HG02840 (cell line): Measurements from ENCODE around the gene NET1.
"Not testable (repeated sequence)": the region's sequence is repeated elsewhere in the genome, so short reads cannot be mapped to it uniquely, and the experiment has no call there.

Source experiments
- ATAC-seq: cut with Tn5 transposase; IDR thresholded peaks from one replicate; pipeline ENCODE4 v1.9.1; 2021; ENCODE audit warnings: mild to moderate bottlenecking, moderate library complexity, moderate number of reproducible peaks; ENCODE audit not compliant: unreplicated experiment, low FRiP score

NET1 gene

GRCh38 chr10:5412277-5412941, at the start of gene NET1:
Gene NET1 (plus strand): TSS chr10:5412557. CDS start chr10:5412693, 136 bp downstream.
- peak; percentile 97 for ATAC-seq

- no peak for ATAC-seq
Measured at GRCh38 chr10:5362873-5363272, 49.5 kb upstream of the NET1 start.

GRCh38 chr10:5364374-5364773, 48.0 kb upstream of the NET1 start:
- ATAC-seq: no peak

GRCh38 chr10:5364890-5365338, 47.4 kb upstream of the NET1 start, which contains the start of gene UCN3:
Gene UCN3 (plus strand): TSS chr10:5364966. CDS start chr10:5373721, 8,755 bp downstream.
- ATAC-seq: no peak

- ATAC-seq: no peak
Measured at GRCh38 chr10:5365928-5366327, 46.4 kb upstream of the NET1 start.

GRCh38 chr10:5369362-5370158, 42.8 kb upstream of the NET1 start:
- ATAC-seq: no peak

DNA sequence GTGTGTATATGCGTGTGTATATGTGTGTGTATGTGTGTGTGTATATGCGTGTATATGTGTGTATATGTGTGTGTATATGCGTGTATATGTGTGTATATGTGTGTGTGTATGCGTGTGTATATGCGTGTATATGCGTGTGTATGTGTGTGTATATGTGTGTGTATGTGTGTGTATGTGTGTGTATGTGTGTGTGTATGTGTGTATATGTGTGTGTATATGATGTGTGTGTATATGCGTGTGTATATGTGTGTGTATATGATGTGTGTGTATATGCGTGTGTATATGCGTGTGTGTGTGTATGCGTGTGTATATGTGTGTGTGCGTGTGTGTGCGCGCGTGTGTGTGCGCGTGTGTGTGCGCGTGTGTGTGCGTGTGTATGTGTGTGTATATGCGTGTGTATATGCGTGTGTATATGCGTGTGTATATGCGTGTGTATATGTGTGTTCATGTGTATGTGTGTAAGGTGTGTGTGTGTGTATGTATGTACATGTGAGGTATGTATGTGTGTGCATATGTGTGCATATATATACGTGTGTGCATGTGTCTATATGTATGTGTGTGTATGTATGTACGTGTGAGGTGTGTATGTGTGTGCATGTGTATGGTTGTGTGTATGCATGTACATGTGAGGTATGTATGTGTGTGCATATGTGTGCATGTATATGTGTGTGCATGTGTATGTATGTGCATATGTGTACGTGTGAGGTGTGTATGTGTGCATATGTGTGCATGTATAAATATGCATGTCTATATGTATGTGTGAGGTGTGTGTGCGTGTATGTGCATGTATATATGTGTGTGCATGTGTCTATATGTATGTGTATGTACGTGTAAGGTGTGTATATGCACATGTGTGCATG, 41.6 kb upstream of the NET1 start:
- ATAC-seq: no peak

DNA sequence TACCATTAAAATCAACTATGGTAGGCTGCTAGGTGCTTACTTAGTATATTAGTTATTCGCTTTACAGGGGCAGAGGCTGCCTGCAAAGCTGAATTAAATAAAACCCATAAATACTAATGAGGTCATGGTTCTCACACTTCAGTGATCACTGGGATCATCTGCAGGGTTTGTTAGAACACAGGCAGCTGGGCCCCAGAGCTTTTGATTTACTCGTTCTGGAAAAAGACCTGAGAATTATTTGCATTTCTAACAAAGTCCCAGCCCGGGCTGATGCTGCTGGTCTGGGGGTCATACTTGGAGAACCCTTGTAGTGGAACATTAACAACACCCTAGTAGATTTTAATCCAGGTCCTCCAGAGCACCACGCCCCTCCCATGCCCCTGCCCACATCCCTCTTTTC, 39.0 kb upstream of the NET1 start:
- ATAC-seq: no peak

DNA sequence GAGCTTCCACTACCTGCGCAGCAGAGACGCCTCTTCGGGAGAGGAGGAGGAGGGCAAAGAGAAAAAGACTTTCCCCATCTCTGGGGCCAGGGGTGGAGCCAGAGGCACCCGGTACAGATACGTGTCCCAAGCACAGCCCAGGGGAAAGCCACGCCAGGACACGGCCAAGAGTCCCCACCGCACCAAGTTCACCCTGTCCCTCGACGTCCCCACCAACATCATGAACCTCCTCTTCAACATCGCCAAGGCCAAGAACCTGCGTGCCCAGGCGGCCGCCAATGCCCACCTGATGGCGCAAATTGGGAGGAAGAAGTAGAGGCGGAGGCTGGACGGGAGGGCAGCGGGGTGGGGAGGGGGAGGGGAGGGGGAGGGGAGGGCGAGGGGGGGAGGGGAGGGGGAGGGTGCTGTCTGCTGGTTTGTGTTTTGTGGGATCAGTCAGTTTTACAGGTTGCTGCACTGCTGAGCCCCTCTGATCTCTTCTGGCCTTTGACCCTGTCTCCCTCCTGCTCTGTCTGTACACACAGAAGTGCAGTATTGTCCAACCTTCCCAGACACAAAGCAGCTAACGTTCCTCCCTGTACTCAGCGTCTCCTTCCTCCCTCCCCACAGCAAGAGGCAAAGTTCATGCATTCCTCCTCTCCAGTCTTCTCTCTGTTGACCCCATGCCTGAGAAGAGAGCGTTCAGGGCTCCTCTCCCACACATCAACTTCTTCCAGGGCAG, 38.3 kb upstream of the NET1 start:
- ATAC-seq: no peak

- no peak for ATAC-seq
Measured at GRCh38 chr10:5376450-5376849, 35.9 kb upstream of the NET1 start.

GRCh38 chr10:5379202-5379601, 33.2 kb upstream of the NET1 start:
- not testable (repeated sequence) for ATAC-seq

- not testable (repeated sequence) for ATAC-seq
Measured at GRCh38 chr10:5380395-5380794, 32.0 kb upstream of the NET1 start.

DNA sequence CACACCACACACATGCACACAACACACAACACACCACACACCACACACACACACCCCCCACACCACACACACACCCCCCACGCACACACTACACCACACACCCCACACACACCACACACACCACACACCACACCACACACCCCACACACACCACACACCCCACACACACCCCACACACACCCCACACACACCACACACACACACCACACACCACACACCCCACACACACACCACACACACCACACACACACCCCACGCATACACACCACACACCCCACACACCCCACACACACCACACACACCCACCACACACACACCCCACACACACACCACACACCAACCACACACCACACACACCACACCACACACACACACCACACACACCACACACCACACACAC, 31.2 kb upstream of the NET1 start:
- ATAC-seq: no peak

DNA sequence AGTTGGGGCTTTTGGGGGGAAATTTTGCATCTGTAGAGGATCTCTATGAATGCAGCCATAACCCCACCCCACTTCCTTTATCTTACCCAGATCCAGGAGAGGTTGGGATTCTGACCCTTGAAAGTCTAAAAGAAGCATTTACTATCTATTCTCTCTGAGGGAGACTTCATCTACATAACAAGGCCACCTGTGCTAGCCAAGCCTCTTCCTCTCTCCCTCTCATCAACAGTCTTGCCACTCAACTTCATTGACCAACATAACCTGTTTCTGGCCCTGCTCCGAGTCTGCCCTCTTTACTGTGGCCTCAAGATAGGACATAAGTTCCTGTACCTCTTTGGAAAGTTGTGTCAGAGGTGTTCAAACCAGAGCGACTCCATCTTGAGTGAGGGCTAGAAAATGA, 27.1 kb upstream of the NET1 start:
- ATAC-seq: no peak

DNA sequence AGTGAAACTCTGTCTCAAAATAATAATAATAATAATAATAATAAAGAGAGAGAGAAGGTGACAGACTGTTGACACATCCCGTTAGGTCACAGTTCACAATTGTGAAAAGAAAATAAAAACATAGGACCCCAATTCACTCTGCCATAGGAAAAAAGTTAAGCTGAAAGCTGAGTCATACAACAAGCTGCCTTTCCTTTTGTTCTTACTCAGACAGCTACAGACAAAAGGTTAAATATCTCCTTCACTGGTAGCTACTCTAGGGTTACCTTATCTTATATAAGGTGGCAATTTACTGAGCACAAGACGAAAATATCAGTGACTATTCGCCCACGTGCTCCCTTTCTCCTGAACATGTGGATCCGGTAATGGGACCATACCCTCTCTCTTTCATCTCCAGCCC, 25.2 kb upstream of the NET1 start:
- ATAC-seq: no peak

- ATAC-seq: no peak
Measured at GRCh38 chr10:5390607-5391205, 21.7 kb upstream of the NET1 start.

GRCh38 chr10:5391790-5392189, 20.6 kb upstream of the NET1 start:
- no peak for ATAC-seq

GRCh38 chr10:5393529-5393928, 18.8 kb upstream of the NET1 start:
- ATAC-seq: no peak

DNA sequence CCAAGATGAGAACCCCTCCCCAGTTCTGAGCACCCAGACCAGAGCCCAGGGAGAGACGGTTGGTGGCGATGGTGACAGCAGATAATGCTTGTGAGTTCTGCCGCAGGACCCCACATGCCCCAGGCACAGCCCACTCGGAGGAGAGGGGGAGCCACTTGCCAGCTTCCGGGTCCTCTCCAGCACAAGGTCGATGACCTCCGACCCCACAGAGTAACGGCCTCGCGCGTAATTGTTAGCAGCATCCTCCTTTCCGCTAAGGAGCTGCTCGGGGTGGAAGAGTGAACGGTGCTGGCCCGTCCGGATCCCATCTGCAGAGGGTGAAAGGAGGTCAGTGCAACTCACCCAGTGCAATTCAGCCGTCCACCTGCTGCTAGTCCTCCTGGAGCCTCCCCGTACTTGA, 17.2 kb upstream of the NET1 start:
- no peak for ATAC-seq
